ENCODE measurements around the gene DNAH14. TPM values are rescaled to one million over a fixed set of nuclear protein-coding genes. Genes with fewer than 3 reads are reported as not detected.
A peak's percentile ranks its signal among the peaks of the same experiment; 100 is the strongest.

DNAH14 gene
- total RNA-seq, 1 donor from 2014 or later, result 21.6 TPM

- H3K27ac Mint-ChIP-seq (ENCODE audit: unreplicated experiment), result peak overlapping the region; percentile 19
- H3K4me1 Mint-ChIP-seq (ENCODE audit: unreplicated experiment), result peaks cover 2% of the 10 kb centered on the region
- H3K27me3 Mint-ChIP-seq (ENCODE audit: unreplicated experiment), result peaks cover 2% of the 10 kb centered on the region
- DNase-seq (ENCODE audit: low spot score), result no peak
- no peak overlapping the region for H3K4me3 Mint-ChIP-seq (ENCODE audit: unreplicated experiment)
- H3K36me3 Mint-ChIP-seq (ENCODE audit: low read depth, unreplicated experiment), result peaks cover 17% of the 10 kb centered on the region
- no peaks in the 10 kb centered on the region for H3K9me3 Mint-ChIP-seq (ENCODE audit: unreplicated experiment)
- no peak for TF ChIP-seq CTCF (IDR thresholded peaks at IDR 0.05; ENCODE audit: unreplicated experiment)
Observed at GRCh38 chr1:225389843-225390242, 460.4 kb downstream of the DNAH14 start.

- H3K27ac Mint-ChIP-seq (ENCODE audit: unreplicated experiment), result no peak overlapping the region
- peaks cover 2% of the 10 kb centered on the region for H3K4me1 Mint-ChIP-seq (ENCODE audit: unreplicated experiment)
- H3K36me3 Mint-ChIP-seq (ENCODE audit: low read depth, unreplicated experiment), result peaks cover 41% of the 10 kb centered on the region
- H3K9me3 Mint-ChIP-seq (ENCODE audit: unreplicated experiment), result no peaks in the 10 kb centered on the region
- H3K4me3 Mint-ChIP-seq (ENCODE audit: unreplicated experiment), result no peak overlapping the region
- no peak for TF ChIP-seq CTCF (IDR thresholded peaks at IDR 0.05; ENCODE audit: unreplicated experiment)
- DNase-seq (ENCODE audit: low spot score), result no peak
- peaks cover 7% of the 10 kb centered on the region for H3K27me3 Mint-ChIP-seq (ENCODE audit: unreplicated experiment)
Observed at GRCh38 chr1:225396357-225396756, 466.9 kb downstream of the DNAH14 start.

GRCh38 chr1:225400968-225401367 lies 471.5 kb downstream of the DNAH14 start:
- H3K9me3 Mint-ChIP-seq (ENCODE audit: unreplicated experiment), result no peaks in the 10 kb centered on the region
- H3K27ac Mint-ChIP-seq (ENCODE audit: unreplicated experiment), result no peak overlapping the region
- TF ChIP-seq CTCF (IDR thresholded peaks at IDR 0.05; ENCODE audit: unreplicated experiment), result no peak

GRCh38 chr1:225406976-225407725 lies 477.7 kb downstream of the DNAH14 start:
- Mint-ChIP-seq H3K36me3 (ENCODE audit: low read depth, unreplicated experiment) (peaks cover 41% of the 10 kb centered on the region), H3K4me3 (ENCODE audit: unreplicated experiment) (no peak overlapping the region)
- DNase-seq (ENCODE audit: low spot score), result no peak

More at GRCh38 chr1:225400968-225401367, 471.5 kb downstream of the DNAH14 start:
- Mint-ChIP-seq H3K4me3 (ENCODE audit: unreplicated experiment) (no peak overlapping the region), H3K4me1 (ENCODE audit: unreplicated experiment) (no peaks in the 10 kb centered on the region), H3K36me3 (ENCODE audit: low read depth, unreplicated experiment) (peaks cover 36% of the 10 kb centered on the region), H3K27me3 (ENCODE audit: unreplicated experiment) (peaks cover 6% of the 10 kb centered on the region)
- no peak for DNase-seq (ENCODE audit: low spot score)

More at GRCh38 chr1:225406976-225407725, 477.7 kb downstream of the DNAH14 start:
- no peaks in the 10 kb centered on the region for H3K4me1 Mint-ChIP-seq (ENCODE audit: unreplicated experiment)
- peaks cover 3% of the 10 kb centered on the region for H3K27me3 Mint-ChIP-seq (ENCODE audit: unreplicated experiment)
- no peak overlapping the region for H3K27ac Mint-ChIP-seq (ENCODE audit: unreplicated experiment)
- no peak for TF ChIP-seq CTCF (IDR thresholded peaks at IDR 0.05; ENCODE audit: unreplicated experiment)
- no peaks in the 10 kb centered on the region for H3K9me3 Mint-ChIP-seq (ENCODE audit: unreplicated experiment)
